Measurements from ENCODE around the gene MBD3L1. TPM values are rescaled to one million over a fixed set of nuclear protein-coding genes. Genes with fewer than 3 reads are reported as not detected.

MBD3L1 gene
- not detected for total RNA-seq

DNA sequence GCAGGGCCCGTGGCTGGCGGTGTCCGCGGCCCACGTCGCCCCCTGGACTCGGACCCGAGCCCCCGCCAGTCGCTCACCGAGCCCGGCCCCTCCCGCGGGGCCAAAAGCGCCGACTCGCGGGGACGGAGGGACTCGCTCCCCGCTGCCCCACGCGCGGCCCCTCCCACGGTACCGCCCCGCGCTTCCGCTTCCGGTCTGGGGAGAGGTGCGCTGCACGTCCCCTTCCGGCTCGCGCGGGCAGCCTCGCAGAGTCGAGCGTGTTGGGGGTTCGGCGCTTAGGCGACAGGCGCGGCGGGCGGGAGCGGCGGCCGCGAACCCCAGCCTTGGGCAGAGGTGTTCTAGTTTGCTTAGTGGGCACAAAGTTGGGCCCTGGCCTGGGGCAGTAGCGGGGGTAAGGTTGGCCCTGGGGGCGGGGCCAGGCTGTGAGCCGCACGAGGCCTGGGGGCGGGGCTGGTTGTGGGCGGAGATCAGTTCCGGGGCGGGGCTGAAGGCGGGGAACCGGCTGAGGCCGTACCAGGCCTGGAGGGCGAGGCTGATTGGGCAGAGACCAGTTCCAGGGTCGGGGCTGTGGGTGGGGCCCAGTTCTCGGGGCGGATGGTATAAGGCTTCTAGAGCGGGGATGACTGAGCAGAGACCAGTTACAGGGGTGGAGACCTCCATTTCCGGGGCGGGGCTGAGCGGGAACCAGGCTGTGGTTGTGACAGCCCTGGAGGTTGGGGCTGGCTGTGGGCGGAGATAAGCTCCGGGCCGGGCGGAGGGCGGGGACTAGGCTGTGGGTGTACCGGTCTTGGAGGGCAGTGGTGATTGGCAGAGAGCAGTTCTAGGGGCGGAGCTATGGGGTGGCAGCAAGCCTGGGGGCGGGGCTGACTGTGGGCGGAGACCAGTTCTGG lies at the start of gene MBD3L1, which contains the start of gene ZNF558:
TSS of gene MBD3L1 (plus strand) at position 246 of the 890 bp plus-strand sequence. CDS start 10,302 bp downstream, outside the sequence.
TSS of gene ZNF558 (minus strand) at position 173 of the 890 bp plus-strand sequence. CDS start 9,645 bp downstream, outside the sequence.
- TF ChIP-seq, protein P1, sequence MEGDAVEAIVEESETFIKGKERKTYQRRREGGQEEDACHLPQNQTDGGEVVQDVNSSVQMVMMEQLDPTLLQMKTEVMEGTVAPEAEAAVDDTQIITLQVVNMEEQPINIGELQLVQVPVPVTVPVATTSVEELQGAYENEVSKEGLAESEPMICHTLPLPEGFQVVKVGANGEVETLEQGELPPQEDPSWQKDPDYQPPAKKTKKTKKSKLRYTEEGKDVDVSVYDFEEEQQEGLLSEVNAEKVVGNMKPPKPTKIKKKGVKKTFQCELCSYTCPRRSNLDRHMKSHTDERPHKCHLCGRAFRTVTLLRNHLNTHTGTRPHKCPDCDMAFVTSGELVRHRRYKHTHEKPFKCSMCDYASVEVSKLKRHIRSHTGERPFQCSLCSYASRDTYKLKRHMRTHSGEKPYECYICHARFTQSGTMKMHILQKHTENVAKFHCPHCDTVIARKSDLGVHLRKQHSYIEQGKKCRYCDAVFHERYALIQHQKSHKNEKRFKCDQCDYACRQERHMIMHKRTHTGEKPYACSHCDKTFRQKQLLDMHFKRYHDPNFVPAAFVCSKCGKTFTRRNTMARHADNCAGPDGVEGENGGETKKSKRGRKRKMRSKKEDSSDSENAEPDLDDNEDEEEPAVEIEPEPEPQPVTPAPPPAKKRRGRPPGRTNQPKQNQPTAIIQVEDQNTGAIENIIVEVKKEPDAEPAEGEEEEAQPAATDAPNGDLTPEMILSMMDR (IDR thresholded peaks at IDR 0.05; ENCODE audit: low read depth) = no peak

DNA sequence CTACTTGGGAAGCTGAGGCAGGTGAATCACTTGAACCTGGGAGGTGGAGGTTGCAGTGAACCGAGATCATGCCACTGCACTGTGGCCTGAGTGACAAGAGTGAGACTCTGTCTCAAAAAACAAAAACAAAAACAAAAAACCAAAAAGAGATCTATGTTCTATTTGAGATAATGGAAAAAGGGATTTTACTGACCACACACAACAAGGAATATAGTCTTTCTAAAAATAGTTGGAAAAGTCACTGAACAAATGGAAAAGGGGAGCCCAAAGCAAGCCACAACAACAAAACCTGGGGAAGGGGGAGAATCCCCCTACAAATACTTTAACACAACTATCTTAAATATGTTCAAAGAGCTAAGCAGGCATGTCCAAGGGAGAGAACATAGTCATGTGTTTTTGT lies 37.4 kb upstream of the MBD3L1 start:
- TF ChIP-seq, protein P1 (IDR thresholded peaks at IDR 0.05; ENCODE audit: low read depth) = no peak

DNA sequence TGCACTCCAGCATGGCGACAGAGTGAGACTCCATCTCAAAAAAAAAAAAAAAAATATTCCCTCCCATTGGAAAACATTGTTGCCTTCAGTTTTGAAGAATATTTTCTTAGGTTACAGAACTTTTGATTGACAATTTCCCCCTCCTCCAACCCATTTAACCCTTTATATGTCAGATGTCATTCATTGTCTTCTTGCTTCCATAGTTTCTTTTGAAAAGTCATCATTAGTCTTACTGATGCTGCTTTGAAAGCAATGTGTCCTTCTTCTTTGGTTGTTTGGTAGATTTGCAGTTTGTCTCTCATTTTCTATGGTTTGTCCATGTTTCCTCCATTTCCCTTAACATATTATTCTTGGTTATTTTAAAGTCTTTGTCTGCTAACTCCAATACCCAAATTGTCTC lies 25.5 kb upstream of the MBD3L1 start:
- TF ChIP-seq, protein P1 (IDR thresholded peaks at IDR 0.05; ENCODE audit: low read depth) = no peak

DNA sequence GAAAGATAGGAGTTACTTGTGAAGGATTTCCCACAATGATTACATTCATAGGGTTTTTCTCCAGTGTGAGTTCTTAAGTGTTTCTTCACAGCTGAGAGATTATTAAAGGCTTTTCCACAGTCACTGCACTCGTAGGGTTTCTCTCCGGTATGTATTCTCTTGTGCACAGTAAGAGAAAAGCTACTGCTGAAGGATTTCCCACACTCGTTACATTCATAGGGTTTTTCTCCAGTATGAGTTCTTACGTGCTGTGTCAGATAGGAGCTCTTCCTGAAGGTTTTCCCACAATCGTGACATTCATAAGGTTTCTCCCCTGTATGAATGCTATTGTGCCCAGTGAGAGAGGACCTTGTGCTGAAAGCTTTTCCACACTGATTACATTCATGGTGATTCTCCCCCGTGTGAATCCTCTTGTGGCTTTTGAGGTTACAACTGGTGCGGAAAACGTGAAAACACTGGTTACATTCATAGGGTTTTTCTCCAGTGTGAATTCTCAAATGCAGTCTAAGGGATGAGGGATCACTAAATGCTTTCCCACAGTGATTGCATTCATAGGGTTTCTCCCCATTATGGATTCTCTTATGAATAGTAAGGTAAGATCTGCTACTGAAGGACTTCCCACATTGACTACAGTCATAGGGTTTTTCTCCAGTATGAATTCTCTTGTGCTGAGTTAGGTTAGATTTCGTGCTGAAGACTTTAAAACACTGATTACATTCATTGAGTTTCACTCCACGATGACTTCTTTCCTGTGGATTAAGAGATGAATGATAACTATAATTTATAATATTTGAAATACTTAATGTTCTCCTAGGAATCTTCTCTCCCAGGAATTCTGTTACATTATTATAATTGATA lies 20.6 kb upstream of the MBD3L1 start:
- TF ChIP-seq, protein P1 (IDR thresholded peaks at IDR 0.05; ENCODE audit: low read depth) = no peak

DNA sequence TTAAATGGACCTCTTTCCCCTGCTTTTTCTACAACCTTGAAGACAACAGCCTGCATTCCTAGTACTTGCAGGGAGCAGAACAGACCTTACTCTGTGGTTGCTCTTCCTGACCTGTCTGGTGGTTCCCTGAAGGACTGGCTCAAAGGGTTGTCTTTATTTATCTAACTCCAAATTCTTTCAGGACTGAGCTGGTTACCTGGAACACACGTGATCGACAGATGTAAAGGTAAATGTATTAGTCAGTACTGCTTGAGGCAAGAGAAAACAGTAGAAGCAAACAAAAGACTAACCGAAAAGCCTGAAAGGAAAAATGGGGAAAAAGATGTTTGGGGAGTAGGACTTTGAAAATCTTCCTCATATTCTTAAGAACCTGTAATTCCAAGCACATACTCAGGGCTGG lies 18.0 kb upstream of the MBD3L1 start:
- TF ChIP-seq, protein P1 (IDR thresholded peaks at IDR 0.05; ENCODE audit: low read depth) = no peak

DNA sequence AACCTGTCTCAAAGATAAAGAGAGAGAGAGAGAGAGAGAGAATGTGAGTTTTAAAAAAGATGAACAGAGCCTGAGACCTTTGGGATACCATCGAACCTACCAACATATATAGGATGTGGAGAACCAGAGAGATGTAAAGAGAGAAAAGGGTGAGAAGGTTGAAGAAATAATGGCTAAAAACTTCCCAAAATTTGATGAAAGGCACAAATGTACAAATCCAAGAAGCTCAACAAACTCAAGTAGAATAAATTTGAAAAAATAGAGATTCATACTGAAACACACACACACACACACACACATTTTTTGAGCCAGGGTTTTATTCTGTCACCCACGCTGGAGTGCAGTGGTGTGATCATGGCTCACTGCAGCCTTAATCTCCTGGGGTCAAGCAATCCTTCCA lies 16.4 kb upstream of the MBD3L1 start:
- TF ChIP-seq, protein P1 (IDR thresholded peaks at IDR 0.05; ENCODE audit: low read depth) = no peak

DNA sequence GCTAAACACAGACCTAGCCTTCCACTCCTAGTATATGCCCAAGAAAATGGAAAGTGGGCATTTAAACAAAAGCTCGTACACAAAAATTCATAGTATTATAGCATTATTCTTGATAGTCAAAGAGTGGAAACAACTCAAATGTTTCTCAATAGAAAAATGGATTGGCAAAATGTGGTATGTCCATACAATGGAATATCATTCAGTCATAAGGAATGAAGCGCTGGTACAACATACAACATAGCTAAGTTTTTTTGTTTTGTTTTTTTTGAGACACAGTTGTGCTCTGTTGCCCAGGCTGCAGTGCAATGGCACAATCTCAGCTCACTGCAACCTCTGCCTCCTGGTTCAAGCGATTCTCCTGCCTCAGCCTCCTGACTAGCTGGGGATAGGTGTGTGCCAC lies 11.9 kb upstream of the MBD3L1 start:
- TF ChIP-seq, protein P1 (IDR thresholded peaks at IDR 0.05; ENCODE audit: low read depth) = no peak
